ENCODE measurements around the gene NXPE4.
"Not testable (repeated sequence)": the region's sequence is repeated elsewhere in the genome, so short reads cannot be mapped to it uniquely, and the experiment has no call there.

NXPE4 gene

DNA sequence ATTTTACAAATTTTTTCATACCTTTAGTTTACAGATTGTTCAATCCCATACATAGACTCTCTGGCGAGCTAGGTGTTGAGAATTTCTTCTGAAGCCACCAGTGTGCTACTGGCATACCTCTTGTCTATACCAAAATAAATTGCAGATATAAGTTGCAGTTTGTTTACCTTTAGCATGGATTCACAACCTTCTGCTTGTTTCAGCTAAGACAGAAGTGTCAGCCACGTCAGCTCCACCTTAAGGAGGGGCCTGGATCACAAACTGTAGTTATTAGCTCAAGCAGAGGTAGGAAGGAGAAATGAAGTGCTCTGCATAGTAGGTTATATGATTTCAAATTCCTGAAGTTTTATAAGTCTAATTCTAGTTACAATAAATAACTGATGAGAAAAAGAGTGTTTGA, at the start of gene NXPE4:
NXPE4 (minus strand) TSS at position 216 of the 400 bp plus-strand sequence. CDS start 1,027 bp downstream, outside the sequence.
- no peak for DNase-seq

DNA sequence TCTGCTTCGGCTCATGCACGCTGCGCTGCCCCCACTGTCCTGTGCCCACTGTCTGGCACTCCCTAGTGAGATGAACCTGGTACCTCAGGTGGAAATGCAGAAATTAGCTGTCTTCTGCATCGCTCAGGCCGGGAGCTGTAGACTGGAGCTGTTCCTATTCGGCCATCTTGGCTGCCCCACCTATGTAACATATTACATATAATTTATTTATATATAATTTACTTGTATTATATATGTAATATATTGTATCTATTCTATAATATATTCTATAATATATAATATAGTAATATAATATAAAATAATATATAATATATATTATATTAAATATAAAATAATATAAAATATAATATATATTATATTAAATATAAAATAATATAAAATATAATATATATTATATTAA, 43.9 kb upstream of the NXPE4 start:
- DNase-seq, result not testable (repeated sequence)

DNA sequence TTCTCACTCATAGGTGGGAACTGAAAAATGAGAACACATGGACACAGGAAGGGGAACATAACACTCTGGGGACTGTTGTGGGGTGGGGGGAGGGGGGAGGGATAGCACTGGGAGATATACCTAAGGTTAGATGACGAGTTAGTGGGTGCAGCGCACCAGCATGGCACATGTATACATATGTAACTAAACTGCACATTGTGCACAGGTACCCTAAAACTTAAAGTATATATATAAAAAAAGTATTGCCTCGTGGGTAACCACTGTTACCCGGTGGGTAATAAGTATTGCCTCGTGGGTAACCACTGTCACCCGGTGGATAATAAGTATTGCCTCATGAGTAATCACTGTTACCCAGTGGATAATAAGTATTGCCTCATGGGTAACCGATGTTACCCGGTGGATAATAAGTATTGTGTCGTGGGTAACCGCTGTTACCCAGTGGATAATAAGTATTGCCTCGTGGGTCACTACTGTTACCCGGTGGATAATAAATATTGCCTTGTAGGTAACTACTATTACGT, 35.9 kb upstream of the NXPE4 start:
- not testable (repeated sequence) for DNase-seq

DNA sequence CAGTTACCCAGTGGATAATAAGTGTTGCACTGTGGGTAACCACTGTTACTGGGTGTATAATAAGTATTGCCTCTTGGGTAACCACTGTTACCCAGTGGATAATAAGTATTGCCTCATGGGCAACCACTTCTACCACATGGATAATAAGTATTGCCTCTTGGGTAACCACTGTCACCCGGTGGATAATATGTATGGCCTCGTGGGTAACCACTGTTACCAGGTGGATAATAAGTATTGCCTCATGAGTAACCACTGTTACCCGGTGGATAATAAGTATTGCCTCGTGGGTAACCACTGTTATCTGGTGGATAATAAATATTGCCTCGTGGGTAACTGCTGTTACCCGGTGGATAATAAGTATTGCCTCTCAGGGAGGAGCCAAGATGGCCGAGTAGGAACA, 29.7 kb upstream of the NXPE4 start:
- no peak for DNase-seq

DNA sequence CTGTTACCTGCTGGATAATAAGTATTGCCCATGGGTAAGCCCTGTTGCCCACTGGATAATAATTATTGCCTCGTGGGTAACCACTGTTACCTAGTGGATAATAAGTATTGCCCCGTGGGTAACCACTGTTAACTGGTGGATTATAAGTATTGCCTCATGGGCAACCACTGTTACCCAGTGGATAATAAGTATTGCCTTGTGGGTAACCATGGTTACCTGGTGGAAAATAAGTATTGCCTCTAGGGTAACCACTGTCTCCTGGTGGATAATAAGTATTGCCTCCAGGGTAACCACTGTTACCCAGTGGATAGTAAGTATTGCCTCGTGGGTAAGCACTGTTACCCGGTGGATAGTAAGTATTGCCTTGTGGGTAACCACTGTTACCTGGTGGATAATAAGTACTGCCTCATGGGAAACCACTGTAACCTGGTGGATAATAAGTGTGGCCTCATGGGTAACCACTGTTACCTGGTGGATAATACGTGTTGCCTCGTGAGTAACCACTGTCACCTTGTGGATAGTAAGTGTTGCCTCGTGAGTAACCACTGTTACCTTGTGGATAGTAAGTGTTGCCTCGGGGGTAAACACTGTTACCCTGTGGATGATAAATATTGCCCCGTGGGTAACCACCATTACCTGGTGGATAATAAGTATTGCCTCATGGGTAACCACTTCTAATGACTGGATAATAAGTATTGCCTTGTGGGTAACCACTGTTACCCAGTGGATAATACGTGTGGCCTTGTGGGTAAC, 29.0 kb upstream of the NXPE4 start:
- no peak for DNase-seq

DNA sequence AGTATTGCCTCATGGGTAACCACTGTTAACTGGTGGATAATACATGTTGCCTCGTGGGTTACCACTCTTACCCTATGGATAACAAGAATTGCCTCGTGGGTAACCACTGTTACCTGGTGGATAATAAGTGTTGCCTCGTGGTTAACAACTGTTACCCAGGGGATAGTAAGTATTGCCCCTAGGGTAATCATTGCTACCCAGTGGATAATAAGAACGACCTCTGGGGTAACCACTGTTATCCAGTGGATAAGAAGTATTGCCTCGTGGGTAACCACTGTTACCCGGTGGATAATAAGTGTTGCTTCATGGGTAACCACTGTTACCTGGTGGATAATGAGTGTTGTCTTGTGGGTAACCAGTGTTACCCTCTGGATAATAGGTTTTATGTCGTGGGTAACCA, 28.1 kb upstream of the NXPE4 start:
- DNase-seq, result no peak

DNA sequence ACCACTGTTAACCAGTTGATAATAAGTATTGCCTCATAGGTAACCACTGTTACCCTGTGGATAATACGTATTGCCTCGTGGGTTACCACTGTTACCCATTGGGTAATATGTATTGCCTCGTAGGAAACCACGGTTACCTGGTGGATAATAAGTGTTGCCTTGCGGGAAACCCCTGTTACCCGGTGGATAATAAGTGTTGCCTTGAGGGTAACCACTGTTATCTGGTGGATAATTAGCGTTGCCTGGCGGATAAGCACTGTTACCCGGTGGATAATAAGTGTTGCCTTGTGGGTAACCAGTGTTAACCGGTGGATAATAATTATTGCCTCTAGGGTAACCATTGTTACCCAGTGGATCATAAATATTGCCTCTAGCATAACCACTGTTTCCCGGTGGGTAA, 27.3 kb upstream of the NXPE4 start:
- DNase-seq, result no peak

DNA sequence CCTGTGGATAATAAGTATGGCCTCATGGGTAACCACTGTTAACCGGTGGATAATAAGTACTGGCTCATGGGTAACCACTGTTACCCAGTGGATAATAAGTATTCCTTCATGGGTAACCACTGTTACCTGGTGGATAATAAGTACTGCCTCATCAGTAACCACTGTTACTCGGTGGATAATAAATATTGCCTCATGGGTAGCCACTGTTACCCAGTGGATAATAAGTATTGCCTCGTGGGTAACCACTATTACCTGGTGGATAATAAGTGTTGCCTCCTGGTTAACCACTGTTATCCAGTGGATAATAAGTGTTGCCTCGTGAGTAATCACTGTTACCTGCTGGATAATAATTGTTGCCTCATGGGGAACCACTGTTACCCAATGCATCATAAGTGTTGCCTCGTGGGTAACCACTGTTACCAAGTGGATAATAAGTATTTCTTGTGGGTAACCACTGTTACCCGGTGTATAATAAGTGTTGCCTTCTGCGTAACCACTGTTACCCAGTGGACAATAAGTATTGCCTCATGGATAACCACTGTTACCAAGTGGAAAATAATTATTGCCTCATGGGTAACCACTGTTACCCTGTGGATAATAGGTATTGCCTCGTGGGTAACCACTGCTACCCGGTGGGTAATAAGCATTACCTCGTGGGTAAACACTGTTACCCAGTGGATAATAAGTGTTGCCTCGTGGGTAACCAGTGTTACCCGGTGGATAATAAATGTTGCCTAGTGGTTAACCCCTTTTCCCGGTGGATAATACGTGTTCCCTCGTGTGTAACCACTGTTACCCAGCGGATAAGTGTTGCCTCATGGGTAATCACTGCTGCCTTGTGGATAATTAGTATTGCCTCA, 26.6 kb upstream of the NXPE4 start:
- no peak for DNase-seq

DNA sequence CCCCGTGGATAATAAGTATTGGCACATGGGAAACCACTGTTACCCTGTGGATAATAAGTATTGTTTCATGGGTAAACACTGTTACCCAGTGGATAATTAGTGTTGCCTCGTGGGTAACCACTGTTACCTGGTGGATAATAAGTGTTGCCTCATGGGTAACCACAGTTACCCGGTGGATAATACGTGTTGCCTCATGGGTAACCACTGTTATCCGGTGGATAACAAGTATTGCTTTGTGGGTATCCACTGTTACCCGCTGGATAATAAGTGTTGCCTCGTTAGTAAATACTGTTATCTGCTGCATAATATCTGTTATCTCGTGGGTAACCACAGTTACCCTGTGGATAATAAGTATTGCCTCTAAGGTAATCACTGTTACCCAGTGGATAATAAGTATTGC, 25.5 kb upstream of the NXPE4 start:
- DNase-seq, result no peak

DNA sequence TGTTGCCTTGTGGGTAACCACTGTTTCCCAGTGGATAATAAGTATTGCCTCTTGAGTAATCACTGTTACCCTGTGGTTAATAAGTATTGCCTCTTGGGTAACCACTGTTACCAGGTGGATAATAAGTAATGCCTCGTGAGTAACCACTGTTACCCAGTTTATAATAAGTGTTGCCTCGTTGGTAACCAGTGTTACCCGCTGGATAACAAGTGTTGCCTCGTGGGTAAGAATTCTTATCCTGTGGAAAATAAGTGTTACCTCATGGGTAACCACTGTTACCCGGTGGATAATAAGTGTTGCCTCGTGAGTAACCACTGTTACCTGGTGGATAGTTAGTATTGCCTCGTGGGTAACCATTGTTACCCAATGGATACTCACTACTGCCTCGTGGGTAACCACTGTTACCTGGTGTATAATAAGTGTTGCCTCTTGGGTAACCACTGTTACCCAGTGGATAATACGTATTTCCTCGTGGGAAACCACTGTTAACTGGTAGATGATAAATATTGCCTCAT, 24.1 kb upstream of the NXPE4 start:
- no peak for DNase-seq

DNA sequence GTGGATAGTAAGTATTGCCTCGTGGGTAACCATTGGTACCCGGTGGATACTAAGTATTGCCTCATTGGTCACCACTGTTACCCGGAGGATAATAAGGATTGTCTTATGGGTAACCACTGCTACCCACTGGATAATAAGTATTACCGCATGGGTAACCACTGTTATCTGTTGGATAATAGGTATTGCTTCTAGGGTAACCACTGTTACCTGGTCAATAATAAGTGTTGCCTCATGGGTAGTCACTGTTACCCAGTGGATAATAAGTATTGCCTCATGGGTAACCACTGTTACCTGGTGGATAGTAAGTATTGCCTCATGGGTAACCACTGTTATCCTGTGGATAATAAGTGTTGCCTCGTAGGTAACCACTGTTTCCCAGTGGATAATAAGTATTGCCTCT, 22.6 kb upstream of the NXPE4 start:
- DNase-seq, result no peak

DNA sequence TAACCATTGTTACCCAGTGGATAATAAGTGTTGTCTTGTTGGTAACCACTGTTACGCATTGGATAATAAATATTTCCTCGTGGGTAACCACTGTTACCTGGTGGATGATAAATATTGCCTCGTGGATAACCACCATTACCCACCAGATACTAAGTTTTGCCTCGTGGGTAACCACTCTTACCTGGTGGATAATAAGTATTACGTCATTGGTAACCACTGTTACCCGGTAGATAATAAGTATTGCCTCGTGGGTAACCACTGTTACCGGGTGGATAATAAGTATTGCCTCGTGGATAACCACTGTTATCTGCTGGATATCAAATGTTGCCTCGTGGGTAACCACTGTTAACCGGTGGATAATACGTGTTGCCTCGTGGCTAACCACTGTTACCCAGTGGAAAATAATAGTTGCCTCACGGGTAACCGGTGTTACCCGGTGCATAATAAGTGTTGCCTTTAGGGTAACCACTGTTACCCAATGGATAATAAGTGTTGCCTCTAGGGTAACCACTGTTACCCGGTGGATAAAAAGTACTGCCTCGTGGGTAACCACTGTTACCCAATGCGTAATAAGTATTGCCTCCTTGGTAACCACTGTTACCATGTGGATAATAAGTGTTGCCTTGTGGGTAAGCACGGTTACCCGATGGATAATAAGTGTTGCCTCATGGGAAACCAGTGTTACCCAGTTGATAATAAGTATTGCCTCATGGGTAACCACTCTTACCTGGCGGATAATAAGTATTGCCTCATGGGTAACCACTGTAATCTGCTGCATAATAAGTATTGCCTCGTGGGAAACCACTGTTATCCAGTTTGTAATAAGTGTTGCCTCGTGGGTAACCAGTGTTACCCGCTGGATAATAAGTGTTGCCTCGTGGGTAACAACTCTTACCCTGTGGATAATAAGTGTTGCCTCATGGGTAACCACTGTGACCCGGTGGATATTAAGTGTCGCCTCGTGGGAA, 21.9 kb upstream of the NXPE4 start:
- DNase-seq, result no peak

DNA sequence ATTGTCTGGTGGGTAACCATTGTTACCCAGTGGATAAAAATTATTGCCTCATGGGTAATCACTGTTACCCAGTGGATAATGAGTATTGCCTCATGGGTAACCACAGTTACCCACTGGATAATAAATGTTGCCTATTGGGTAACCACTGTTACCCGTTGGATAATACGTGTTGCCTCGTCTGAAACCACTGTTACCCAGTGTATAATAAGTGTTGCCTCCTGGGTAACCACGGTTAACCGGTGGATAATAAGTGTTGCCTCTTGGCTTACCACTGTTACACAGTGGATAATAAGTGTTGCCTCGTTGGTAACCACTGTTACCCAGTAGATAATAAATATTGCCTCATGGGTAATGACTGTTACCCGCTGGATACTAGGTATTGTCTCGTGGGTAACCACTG, 20.9 kb upstream of the NXPE4 start:
- no peak for DNase-seq

DNA sequence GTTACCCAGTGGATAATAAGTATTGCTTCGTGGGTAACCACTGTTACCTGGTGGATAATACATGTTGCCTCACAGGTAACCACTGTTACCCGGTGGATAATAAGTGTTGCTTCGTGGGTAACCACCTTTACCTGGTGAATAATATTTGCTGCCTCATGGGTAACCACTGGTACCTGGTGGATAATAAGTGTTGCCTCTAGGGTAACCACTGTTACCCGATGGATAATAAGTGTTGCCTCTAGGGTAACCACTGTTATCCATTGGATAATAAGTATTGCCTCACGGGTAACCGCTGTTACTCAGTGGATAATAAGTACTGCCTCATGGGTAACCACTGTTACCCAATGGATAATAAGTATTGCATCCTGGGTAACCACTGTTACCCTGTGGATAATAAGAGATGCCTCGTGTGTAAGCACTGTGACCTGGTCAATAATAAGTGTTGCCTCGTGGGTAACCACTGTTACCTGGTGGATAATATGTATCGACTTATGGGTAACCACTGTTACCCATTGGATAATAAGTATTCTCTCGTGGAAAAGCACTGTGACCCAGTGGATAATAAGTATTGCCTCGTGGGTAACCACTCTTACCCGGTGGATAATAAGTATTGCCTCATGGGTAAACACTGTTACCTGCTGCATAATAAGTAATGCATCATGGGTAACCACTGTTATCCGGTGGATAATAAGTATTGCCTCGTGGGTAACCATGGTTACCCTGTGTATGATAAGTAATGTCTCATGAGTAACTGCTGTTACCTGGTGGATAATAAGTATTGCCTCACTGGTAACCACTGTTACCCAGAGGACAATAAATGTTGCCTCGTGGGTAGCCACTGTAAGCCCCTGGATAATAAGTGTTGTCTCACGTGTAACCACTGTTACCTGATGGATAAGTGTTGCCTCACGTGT, 20.1 kb upstream of the NXPE4 start:
- no peak for DNase-seq

DNA sequence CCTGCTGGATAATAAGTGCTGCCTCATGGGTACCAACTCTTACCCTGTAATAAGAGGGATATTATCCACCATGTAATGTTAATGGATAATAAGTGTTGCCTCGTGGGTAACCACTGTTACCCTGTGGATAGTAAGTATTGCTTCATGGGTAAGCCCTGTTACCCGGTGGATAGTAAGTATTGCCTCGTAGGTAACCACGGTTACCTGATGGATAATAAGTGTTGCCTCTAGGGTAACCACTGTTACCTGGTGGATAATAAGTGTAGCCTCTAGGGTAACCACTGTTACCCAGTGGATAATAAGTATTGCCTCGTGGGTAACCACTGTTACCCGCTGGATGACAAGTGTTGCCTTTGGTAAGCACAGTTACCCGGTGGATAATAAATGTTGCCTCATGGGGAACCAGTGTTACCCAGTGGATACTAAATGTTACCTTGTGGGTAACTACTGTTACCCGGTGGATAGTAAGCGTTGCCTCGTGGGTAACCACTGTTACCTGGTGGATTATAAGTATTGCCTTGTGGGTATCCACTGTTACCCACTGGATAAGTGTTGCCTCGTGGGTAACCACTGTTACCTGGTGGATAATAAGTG, 18.6 kb upstream of the NXPE4 start:
- no peak for DNase-seq

DNA sequence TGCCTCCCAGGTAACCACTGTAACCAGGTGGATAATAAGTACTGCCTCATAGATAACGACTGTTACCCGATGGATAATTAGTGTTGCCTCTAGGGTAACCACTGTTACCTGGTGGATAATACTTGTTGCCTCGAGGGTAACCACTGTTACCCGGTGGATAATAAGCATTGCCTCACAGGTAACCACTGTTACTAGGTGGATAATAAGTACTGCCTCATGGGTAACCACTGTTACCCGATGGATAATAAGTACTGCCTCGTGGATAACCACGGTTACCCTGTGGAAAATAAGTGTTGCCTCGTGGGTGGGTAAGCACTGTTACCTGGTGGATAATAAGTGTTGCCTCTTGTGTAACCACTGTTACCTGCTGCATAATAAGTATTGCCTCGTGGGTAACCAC, 17.5 kb upstream of the NXPE4 start:
- not testable (repeated sequence) for DNase-seq

DNA sequence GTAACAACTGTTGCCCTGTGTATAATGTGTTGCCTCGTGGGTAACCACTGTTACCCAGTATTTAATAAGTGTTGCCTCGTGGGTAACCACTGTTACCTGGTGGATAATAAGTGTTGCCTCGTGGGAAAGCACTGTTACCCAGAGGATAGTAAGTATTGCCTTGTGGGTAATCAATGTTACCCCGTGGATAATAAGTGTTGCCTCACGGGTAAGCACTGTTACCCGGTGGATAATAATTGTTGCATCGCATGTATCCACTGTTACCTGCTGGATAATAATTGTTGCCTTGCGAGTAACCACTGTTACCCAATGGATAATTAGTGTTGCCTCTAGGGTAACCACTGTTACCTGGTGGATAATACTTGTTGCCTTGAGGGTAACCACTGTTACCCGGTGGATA, 17.1 kb upstream of the NXPE4 start:
- no peak for DNase-seq

DNA sequence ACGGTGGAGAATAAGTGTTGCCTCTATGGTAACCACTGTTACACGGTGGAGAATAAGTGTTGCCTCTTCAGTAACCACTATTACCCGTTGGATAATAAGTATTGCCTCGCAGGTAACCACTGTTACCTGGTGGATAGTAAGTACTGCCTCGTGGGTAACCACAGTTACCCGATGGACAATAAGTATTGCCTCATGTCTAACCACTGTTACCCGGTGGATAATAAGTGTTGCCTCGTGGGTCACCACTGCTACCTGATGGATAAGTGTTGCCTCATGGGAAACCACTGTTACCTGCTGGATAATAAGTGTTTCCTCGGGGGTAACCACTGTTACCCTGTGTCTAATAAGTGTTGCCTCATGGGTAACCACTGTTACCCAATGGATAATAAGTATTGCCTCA, 16.6 kb upstream of the NXPE4 start:
- not testable (repeated sequence) for DNase-seq

DNA sequence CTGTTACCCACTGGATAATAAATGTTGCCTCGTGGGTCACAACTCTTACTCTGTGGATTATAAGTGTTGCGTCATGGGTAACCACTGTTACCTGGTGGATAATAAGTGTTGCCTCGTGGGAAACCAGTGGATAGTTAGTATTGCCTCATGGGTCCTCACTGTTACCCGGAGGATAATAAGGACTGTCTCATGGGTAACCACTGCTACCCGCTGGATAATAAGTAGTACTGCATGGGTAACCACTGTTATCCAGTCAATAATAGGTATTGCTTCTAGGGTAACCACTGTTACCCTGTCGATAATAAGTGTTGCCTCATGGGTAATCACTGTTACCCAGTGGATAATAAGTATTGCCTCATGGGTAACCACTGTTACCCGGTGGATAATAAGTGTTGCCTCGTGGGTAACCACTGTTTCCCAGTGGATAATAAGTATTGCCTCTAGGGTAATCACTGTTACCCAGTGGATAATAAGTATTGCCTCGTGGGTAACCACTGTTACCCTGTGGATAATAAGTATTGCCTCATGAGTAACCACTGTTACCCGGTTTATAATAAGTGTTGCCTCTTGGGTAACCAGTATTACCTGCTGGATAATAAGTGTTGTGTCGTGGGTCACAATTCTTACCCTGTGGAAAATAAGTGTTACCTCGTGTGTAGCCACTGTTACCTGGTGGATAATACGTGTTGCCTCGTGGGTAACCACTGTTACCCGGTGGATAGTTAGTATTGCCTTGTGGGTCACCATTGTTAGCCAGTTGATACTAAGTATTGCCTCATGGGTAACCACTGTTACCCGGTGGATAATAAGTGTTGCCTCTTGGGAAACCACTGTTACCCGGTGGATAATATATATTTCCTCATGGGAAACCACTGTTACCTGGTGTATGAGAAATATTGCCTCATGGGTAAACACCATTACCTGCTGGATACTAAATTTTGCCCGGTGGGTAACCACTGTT, 15.7 kb upstream of the NXPE4 start:
- no peak for DNase-seq

DNA sequence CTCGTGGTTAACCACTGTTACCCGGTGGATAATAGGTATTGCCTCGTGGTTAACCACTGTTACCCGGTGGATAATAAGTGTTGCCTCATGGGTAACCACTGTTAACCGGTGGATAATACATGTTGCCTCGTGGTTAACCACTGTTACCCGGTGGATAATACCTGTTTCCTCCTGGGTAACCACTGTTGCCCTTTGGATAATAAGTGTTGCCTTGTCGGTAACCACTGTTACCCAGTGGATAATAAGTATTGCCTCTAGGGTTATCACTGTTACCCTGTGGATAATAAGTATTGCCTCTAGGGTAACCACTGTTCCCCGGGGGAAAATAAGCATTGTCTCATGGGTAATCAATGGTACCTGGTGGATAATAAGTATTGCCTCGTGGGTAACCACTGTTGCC, 15.0 kb upstream of the NXPE4 start:
- DNase-seq, result no peak
